A673 (cell line): Measurements from ENCODE around the gene RNPEPL1.

Experiments used
- EZH2 ChIP-seq: fragments of 200-600 bp; sonication (generic); IDR thresholded peaks from 2 replicates; pipeline ENCODE4 v1.6.1; 2017; ENCODE audit warnings: borderline replicate concordance, low read depth, mild to moderate bottlenecking, mixed read lengths, antibody characterized with exemption, low read length; ENCODE audit not compliant: poor library complexity, severe bottlenecking
- TF ChIP-seq, protein P1 (sequence below): fragments of 300-800, 200-600 bp; sonication (generic); conservative IDR thresholded peaks from 2 replicates; pipeline ENCODE4 v1.5.1; 2017; ENCODE audit warnings: low read depth, mild to moderate bottlenecking, antibody characterized with exemption, low read length, moderate library complexity, mixed read lengths

DNA sequence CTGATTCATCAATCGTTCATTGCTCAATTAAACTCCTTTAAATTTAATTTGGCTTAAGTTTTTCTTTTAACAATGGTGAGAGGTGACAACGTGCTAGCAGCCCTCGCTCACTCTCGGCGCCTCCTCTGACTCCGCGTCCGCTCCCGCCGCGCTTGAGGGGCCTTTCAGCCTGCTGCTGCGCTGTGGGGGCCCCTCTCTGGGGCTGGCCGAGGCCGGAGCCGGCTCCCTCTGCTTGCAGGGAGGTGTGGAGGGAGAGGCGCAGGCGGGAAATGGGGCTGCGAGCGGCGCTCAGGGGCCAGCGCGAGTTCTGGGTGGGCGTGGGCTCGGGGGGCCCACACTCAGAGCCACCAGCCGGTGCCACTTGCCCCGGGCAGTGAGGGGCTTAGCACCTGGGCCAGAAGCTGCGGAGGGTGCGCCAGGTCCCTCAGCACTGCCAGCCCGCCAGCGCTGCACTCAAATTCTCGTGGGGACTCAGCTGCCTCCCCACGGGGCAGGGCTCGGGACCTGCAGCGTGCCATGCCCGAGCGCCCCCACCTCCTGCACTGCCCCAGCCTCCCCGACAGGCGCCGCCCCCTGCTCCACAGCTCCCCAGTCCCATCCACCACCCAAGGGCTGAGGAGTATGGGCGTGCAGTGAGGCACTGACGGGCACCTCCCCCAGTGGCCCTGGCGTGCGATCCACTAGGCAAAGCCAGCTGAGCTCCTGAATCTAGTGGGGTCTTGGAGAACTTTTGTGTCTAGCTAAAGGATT is 30.1 kb upstream of the RNPEPL1 start:
- TF ChIP-seq, protein P1, sequence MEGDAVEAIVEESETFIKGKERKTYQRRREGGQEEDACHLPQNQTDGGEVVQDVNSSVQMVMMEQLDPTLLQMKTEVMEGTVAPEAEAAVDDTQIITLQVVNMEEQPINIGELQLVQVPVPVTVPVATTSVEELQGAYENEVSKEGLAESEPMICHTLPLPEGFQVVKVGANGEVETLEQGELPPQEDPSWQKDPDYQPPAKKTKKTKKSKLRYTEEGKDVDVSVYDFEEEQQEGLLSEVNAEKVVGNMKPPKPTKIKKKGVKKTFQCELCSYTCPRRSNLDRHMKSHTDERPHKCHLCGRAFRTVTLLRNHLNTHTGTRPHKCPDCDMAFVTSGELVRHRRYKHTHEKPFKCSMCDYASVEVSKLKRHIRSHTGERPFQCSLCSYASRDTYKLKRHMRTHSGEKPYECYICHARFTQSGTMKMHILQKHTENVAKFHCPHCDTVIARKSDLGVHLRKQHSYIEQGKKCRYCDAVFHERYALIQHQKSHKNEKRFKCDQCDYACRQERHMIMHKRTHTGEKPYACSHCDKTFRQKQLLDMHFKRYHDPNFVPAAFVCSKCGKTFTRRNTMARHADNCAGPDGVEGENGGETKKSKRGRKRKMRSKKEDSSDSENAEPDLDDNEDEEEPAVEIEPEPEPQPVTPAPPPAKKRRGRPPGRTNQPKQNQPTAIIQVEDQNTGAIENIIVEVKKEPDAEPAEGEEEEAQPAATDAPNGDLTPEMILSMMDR: no peak
- no peak for TF ChIP-seq EZH2
